ENCODE data around the gene PLD6.
"Not testable (repeated sequence)": the region's sequence is repeated elsewhere in the genome, so short reads cannot be mapped to it uniquely, and the experiment has no call there.

PLD6 gene

DNA sequence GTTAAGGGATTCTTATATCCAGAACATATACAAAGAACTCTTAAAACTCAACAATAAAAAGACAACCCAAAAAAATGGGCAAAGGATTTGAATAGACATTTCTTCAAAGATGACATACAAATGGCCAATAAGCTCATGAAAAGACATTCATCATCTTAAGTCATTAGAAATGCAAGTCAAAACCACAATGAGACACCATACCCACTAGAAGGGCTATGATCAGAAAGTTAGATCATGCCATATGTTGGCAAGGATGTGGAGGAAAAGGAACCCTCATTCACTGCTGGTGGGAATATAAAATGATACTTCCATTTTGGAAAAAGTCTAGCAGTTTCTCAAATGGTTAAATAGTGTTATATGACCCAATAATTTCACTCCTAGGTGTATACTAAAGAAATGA is 9.4 kb downstream of the PLD6 start:
- Histone ChIP-seq H4K20me1 (ENCODE audit: control insufficient read depth, insufficient read depth, low read depth, low read length) (0 out of 2 replicates have a peak, but pooled peaks cover 7% of the 10 kb centered on the region), H3K4me2 (ENCODE audit: low read length) (no peak overlapping the region), H3K36me3 (ENCODE audit: control insufficient read depth, low read length) (peaks cover 5% of the 10 kb centered on the region; the same call in 1 of the 2 replicates), H3K27me3 (ENCODE audit: control insufficient read depth, low read length) (no peaks in the 10 kb centered on the region), H3K27ac (ENCODE audit: low read depth, low read length) (no peak overlapping the region), H3K79me2 (ENCODE audit: control insufficient read depth, low read length) (peaks cover 4% of the 10 kb centered on the region), H3K4me1 (ENCODE audit: control insufficient read depth, low read length) (peaks cover 9% of the 10 kb centered on the region), H3K9me2 (replicated peaks; ENCODE audit: control insufficient read depth, low read length) (no peaks in the 10 kb centered on the region), H3K4me3 (ENCODE audit: low read length) (no peak overlapping the region), H3F3A (ENCODE audit: control insufficient read depth, insufficient read depth) (0 out of 2 replicates have a peak, but pooled peaks cover 5% of the 10 kb centered on the region), H3K9me3 (ENCODE audit: control insufficient read depth, insufficient read depth, low read length) (no peaks in the 10 kb centered on the region)
- TF ChIP-seq EZH2phosphoT487 (IDR thresholded peaks at IDR 0.05; ENCODE audit: borderline replicate concordance, low read length) = no peak
- TF ChIP-seq, protein P1, sequence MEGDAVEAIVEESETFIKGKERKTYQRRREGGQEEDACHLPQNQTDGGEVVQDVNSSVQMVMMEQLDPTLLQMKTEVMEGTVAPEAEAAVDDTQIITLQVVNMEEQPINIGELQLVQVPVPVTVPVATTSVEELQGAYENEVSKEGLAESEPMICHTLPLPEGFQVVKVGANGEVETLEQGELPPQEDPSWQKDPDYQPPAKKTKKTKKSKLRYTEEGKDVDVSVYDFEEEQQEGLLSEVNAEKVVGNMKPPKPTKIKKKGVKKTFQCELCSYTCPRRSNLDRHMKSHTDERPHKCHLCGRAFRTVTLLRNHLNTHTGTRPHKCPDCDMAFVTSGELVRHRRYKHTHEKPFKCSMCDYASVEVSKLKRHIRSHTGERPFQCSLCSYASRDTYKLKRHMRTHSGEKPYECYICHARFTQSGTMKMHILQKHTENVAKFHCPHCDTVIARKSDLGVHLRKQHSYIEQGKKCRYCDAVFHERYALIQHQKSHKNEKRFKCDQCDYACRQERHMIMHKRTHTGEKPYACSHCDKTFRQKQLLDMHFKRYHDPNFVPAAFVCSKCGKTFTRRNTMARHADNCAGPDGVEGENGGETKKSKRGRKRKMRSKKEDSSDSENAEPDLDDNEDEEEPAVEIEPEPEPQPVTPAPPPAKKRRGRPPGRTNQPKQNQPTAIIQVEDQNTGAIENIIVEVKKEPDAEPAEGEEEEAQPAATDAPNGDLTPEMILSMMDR (IDR thresholded peaks at IDR 0.05; ENCODE audit: low read depth, low read length, poor library complexity, severe bottlenecking) = no peak

DNA sequence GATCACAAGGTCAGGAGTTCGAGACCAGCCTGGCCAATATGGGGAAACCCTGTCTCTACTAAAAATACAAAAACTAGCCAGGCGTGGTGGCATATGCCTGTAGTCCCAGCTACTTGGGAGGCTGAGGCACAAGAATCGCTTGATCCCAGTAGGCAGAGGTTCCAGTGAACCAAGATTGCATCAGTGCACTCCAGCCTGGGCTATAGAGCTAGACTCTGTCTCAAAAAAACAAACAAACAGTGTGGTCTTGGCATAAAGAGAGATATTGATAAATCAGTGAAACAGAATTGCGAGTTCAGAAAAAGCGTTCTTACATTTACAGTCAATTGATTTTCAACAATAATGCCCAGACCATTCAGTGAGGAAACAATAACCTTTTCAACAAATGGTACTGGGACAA is 10.7 kb downstream of the PLD6 start:
- not testable (repeated sequence) for H3F3A ChIP-seq (ENCODE audit: control insufficient read depth, insufficient read depth); H3K4me2 ChIP-seq (ENCODE audit: low read length); H3K79me2 ChIP-seq (ENCODE audit: control insufficient read depth, low read length)

DNA sequence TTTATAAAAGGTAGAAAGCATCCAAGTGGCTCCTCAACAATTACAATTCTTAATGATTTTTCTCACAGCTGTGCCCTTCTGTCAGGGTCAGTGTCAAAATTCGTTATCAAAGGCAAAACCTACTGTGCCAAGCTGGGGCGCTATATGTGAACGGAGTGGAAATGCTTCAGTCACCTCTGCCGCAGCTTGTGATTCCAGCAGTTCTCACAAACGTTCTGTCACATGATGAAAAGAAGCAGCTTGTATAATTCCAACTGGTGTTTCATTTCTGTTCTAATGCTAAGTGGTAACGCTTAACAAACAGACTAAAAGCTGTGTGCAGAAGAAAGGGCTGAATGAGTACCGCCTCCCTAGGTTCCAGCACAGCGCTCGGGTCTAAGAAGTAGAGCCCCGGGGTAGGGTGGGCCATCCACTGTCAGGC is 14.2 kb downstream of the PLD6 start:
- Histone ChIP-seq H3K27ac (ENCODE audit: low read depth, low read length) (no peak overlapping the region), H3K4me2 (ENCODE audit: low read length) (0 out of 2 replicates have a peak overlapping the region, but pooled peaks have one; percentile 5), H3K36me3 (ENCODE audit: control insufficient read depth, low read length) (0 out of 2 replicates have a peak, but pooled peaks cover 3% of the 10 kb centered on the region), H3K79me2 (ENCODE audit: control insufficient read depth, low read length) (no peaks in the 10 kb centered on the region), H3K9me3 (ENCODE audit: control insufficient read depth, insufficient read depth, low read length) (no peaks in the 10 kb centered on the region), H3K4me3 (ENCODE audit: low read length) (no peak overlapping the region), H3F3A (ENCODE audit: control insufficient read depth, insufficient read depth) (peaks cover 7% of the 10 kb centered on the region; the same call in 1 of the 2 replicates), H3K9me2 (replicated peaks; ENCODE audit: control insufficient read depth, low read length) (no peaks in the 10 kb centered on the region), H3K27me3 (ENCODE audit: control insufficient read depth, low read length) (no peaks in the 10 kb centered on the region), H4K20me1 (ENCODE audit: control insufficient read depth, insufficient read depth, low read depth, low read length) (0 out of 2 replicates have a peak, but pooled peaks cover under 1% of the 10 kb centered on the region), H3K4me1 (ENCODE audit: control insufficient read depth, low read length) (peaks cover 21% of the 10 kb centered on the region)
- no peak for TF ChIP-seq EZH2phosphoT487 (IDR thresholded peaks at IDR 0.05; ENCODE audit: borderline replicate concordance, low read length)
- TF ChIP-seq, protein P1 (IDR thresholded peaks at IDR 0.05; ENCODE audit: low read depth, low read length, poor library complexity, severe bottlenecking) = no peak

More for the DNA sequence above, 10.7 kb downstream of the PLD6 start:
- not testable (repeated sequence) for H3K9me3 ChIP-seq (ENCODE audit: control insufficient read depth, insufficient read depth, low read length); H3K4me3 ChIP-seq (ENCODE audit: low read length); H3K27me3 ChIP-seq (ENCODE audit: control insufficient read depth, low read length); H4K20me1 ChIP-seq (ENCODE audit: control insufficient read depth, insufficient read depth, low read depth, low read length); H3K27ac ChIP-seq (ENCODE audit: low read depth, low read length); H3K36me3 ChIP-seq (ENCODE audit: control insufficient read depth, low read length); H3K9me2 ChIP-seq (replicated peaks; ENCODE audit: control insufficient read depth, low read length)
- peaks cover 14% of the 10 kb centered on the region for H3K4me1 ChIP-seq (ENCODE audit: control insufficient read depth, low read length)

DNA sequence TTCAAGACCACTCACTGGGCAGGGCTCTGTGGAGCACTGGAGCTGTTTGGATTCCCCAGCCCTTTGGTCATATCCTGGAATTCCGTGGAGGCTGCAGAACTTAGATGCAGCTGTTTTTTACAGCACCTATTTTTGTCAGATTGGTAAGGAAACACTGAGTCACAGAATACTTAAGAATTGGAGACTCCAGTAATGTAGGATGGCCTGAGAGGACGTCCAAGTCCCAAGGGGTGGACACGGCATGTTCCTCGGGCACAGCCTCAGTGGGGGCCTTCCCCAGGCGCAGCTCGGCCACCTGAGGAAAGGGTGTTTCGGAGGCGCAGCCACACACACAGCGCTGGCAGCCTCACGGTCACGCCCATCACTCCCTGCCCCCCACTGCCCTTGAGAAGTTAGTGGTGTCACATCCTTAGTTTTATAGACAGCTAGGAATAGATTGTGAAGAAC is 14.8 kb downstream of the PLD6 start:
- H4K20me1 ChIP-seq (ENCODE audit: control insufficient read depth, insufficient read depth, low read depth, low read length) = no peaks in the 10 kb centered on the region
- H3K27ac ChIP-seq (ENCODE audit: low read depth, low read length) = no peak overlapping the region
- TF ChIP-seq, protein P1 (IDR thresholded peaks at IDR 0.05; ENCODE audit: low read depth, low read length, poor library complexity, severe bottlenecking) = no peak
- H3K4me1 ChIP-seq (ENCODE audit: control insufficient read depth, low read length) = peaks cover 21% of the 10 kb centered on the region
- H3K9me2 ChIP-seq (replicated peaks; ENCODE audit: control insufficient read depth, low read length) = no peaks in the 10 kb centered on the region
- no peak overlapping the region for H3K4me3 ChIP-seq (ENCODE audit: low read length)
- H3K9me3 ChIP-seq (ENCODE audit: control insufficient read depth, insufficient read depth, low read length) = no peaks in the 10 kb centered on the region
- H3F3A ChIP-seq (ENCODE audit: control insufficient read depth, insufficient read depth) = peaks cover 5% of the 10 kb centered on the region; the same call in 1 of the 2 replicates
- no peaks in the 10 kb centered on the region for H3K79me2 ChIP-seq (ENCODE audit: control insufficient read depth, low read length)
- no peak overlapping the region for H3K4me2 ChIP-seq (ENCODE audit: low read length)
- no peaks in the 10 kb centered on the region for H3K27me3 ChIP-seq (ENCODE audit: control insufficient read depth, low read length)
- 0 out of 2 replicates have a peak, but pooled peaks cover 3% of the 10 kb centered on the region for H3K36me3 ChIP-seq (ENCODE audit: control insufficient read depth, low read length)

Measured in DOHH2 (cell line).